Esophagus muscularis mucosa (tissue), 3 donors: ENCODE measurements around the gene PCGF2.

Source experiments
- POLR2AphosphoS5 ChIP-seq, 2 donors: sonication (generic); formaldehyde crosslinking; IDR thresholded peaks; one replicate each; pipeline ENCODE4 v1.6.1; 2017; ENCODE audit warnings: antibody characterized with exemption in 2 of 2
- TF ChIP-seq, protein P1 (sequence below), 3 experiments: fragments of 200-600 bp in 2 of 3; fragments of 450-650 bp in 1 of 3; sonication (generic) in 2 of 3; IDR thresholded peaks; one replicate each; pipeline ENCODE4 v1.5.1; 2017 to 2019; ENCODE audit warnings: antibody characterized with exemption in 3 of 3, mild to moderate bottlenecking in 2 of 3, moderate library complexity in 1 of 3

DNA sequence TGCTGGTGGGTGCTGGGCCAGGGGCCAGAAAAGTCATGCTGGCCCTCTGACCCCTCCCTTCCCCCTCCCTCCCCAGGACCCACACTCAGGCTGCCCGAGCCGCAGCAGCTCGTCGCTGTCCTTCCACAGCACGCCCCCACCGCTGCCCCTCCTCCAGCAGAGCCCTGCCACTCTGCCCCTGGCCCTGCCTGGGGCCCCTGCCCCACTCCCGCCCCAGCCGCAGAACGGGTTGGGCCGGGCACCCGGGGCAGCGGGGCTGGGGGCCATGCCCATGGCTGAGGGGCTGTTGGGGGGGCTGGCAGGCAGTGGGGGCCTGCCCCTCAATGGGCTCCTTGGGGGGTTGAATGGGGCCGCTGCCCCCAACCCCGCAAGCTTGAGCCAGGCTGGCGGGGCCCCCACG, 26.3 kb downstream of the PCGF2 start:
- TF ChIP-seq, protein P1, sequence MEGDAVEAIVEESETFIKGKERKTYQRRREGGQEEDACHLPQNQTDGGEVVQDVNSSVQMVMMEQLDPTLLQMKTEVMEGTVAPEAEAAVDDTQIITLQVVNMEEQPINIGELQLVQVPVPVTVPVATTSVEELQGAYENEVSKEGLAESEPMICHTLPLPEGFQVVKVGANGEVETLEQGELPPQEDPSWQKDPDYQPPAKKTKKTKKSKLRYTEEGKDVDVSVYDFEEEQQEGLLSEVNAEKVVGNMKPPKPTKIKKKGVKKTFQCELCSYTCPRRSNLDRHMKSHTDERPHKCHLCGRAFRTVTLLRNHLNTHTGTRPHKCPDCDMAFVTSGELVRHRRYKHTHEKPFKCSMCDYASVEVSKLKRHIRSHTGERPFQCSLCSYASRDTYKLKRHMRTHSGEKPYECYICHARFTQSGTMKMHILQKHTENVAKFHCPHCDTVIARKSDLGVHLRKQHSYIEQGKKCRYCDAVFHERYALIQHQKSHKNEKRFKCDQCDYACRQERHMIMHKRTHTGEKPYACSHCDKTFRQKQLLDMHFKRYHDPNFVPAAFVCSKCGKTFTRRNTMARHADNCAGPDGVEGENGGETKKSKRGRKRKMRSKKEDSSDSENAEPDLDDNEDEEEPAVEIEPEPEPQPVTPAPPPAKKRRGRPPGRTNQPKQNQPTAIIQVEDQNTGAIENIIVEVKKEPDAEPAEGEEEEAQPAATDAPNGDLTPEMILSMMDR (IDR thresholded peaks at IDR 0.05): no peak
- no peak for TF ChIP-seq POLR2AphosphoS5 (IDR thresholded peaks at IDR 0.05)
